Fibroblast of the aortic adventitia (primary cell): ENCODE measurements around the gene PRKAG3. TPM values are rescaled to one million over a fixed set of nuclear protein-coding genes. Genes with fewer than 3 reads are reported as not detected.

Experiments
- DNase-seq: peaks from one replicate; pipeline ENCODE4 v3.0.0-alpha.2; 2010; ENCODE audit warnings: low read depth
- H3K4me3 ChIP-seq: 2 replicates; pipeline ENCODE4 v1.5.1; 2011; ENCODE audit warnings: low read depth, mild to moderate bottlenecking, control low read depth, low read length, moderate library complexity
- total RNA-seq: library from RNA; depleted of rRNA; stranded (reverse); fragments of >200 nt; gene quantifications from 2 replicates; pipeline ENCODE4 v1.2.3, GENCODE V29; 2012; ENCODE audit warnings: low replicate concordance
- TF ChIP-seq, protein P1 (sequence below): IDR thresholded peaks from 2 replicates; pipeline ENCODE4 v1.5.1; 2011; ENCODE audit warnings: mild to moderate bottlenecking, low read length, control low read depth, inconsistent platforms; ENCODE audit not compliant: insufficient read depth

PRKAG3 gene
- total RNA-seq, 1 donor = 0.18 TPM

DNA sequence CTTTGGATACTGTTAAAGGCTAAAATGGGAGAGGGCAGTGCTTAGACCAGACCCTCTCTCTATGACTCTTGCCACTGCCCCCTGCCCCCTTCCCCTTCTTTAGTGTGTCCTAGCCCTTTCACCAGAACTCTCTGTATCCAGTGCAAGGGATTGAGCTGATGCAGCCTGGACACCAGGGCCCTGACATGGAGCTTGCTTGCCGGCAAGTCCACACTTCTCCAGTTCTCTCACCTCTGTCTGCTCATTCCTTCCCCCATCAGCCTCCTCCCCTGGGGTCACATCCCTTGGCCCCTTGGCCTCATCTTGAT is 26.5 kb upstream of the PRKAG3 start:
- TF ChIP-seq, protein P1, sequence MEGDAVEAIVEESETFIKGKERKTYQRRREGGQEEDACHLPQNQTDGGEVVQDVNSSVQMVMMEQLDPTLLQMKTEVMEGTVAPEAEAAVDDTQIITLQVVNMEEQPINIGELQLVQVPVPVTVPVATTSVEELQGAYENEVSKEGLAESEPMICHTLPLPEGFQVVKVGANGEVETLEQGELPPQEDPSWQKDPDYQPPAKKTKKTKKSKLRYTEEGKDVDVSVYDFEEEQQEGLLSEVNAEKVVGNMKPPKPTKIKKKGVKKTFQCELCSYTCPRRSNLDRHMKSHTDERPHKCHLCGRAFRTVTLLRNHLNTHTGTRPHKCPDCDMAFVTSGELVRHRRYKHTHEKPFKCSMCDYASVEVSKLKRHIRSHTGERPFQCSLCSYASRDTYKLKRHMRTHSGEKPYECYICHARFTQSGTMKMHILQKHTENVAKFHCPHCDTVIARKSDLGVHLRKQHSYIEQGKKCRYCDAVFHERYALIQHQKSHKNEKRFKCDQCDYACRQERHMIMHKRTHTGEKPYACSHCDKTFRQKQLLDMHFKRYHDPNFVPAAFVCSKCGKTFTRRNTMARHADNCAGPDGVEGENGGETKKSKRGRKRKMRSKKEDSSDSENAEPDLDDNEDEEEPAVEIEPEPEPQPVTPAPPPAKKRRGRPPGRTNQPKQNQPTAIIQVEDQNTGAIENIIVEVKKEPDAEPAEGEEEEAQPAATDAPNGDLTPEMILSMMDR = no peak
- DNase-seq = no peak

DNA sequence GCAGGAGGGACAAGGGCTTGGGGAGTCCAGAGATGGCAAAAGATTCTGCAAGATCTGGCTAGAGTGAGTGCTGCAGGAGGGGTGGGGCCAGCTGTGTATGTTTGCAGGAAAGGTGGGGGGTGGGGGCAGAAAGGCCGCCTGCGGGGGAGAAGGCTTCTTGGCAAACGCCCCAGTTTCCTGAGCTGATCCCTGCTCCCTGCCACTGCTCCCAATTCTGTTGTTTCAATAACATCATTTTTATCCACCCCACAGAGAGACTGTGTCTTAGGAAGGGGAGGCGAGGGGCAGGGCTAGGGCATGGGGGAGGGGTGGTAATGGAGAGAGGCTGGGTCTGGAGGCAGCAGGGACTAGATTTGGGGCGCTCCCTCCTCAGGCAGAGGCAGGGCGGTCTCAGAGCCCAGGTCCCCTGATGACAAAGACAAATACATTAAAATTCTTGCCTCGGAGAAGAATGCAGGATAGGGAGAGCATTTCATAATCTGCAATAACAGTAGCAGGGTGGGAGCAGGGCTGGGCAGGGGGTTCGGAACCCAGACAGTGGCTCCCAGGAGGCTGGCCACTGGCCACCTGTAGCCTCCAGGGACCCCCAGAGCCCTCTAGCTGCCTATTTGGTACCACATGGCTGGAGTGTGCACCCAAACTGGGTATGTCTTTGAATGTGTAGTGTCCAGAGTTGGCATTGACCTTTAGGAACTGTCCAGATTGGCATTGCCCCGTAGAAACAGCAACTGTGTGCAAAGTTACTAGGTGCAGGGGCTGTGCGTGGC is 26.0 kb upstream of the PRKAG3 start:
- H3K4me3 ChIP-seq = no peak overlapping the region
- no peak for DNase-seq
- TF ChIP-seq, protein P1 = no peak

More for the DNA sequence above, 26.5 kb upstream of the PRKAG3 start:
- H3K4me3 ChIP-seq = no peak overlapping the region

DNA sequence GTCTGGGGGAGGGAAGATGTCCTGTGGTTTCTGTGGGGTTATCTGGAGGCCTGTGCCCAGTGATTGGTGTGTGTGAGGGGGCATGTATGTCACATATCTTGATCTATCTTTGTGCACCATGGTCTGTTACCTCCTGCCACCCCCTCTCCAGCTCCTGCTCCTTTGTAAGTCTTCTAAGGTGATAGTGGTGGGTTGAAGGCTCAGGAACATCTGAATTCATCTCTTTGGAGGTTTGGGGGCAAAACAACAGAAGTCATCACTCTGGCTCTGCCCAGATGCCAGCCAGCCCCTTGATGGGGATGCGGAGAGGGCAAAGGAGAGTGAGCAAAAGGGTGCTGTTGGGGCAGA is 25.3 kb upstream of the PRKAG3 start:
- TF ChIP-seq, protein P1 = no peak
- H3K4me3 ChIP-seq = no peak overlapping the region
- no peak for DNase-seq

DNA sequence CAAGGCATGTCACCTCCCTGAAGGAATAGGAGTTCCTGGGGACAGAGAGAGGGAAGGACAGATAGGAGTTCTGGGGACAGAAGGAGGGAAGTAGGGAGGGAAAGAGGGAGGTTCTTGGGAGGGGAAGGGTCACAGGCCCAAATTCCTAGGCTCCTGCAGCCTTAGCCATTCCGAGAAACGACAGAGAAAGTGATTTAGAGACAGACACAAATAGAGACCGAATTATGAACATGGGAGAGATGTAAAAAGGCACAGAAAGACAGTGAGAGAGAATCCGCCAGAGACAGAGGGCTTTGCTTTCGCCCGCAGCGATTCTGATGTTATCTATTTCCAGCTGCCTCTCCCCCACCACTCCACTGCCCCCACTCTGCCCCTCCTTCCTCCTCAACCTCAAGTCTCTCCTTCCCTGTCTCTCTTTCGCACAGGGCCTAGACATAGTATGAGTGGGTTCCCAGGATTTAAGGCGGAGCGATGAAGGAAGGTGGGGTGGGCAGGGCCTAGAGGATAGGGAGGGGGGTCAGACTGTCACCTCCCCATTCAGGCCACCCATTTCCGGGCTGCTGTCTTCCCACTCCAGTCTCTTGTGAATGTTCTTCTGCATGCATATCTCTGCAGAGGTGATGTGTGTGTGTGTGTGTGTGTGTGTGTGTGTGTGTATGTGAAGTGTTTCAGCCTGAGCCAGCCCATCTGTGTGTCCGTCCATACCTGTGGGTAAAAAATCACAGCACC is 24.7 kb upstream of the PRKAG3 start:
- DNase-seq = no peak
- TF ChIP-seq, protein P1 = no peak

DNA sequence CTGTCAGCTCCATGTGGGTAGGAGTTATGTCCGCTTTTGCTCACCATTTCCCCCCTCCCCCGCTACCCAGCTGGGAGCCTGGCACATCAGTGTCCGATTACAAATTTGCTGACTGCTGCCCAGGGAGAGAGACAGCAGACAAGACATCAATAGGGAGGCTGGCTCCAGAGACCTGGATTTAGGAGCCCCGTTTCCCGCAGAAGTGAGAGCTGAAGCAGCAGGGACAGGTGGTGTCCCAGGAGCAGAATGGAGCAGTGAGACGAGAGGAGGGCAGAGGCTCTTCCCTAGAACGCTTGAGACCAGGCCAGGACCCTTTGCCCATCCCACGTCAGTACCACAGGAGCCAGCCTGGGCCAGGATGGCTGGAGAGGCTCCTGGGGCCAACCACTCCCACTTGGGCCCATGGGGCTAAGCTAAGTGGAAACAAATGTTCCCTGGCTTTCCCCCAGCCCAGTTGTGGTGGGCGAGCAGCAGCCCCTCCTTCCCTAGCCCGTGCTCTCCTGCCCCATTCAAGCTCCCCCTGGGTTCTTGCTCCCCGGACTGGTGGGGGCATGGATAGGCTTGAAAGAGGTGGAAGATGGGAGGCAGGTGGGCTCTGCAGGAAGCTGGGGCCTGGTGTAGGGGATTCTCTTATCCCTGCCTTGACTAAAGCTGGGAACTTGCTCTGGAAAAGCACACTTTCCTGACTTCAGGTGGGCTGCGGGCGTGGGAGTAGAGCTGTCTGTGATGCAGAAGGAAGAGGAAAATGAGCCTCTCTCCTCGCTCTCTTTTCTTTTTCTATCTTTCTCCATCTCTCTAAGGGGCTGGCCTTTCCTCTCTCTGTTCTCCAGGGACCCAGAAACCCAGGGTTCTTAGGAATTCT is 23.9 kb upstream of the PRKAG3 start:
- no peak overlapping the region for H3K4me3 ChIP-seq
- DNase-seq = no peak
- TF ChIP-seq, protein P1 = no peak

More for the DNA sequence above, 24.7 kb upstream of the PRKAG3 start:
- H3K4me3 ChIP-seq = no peak overlapping the region

DNA sequence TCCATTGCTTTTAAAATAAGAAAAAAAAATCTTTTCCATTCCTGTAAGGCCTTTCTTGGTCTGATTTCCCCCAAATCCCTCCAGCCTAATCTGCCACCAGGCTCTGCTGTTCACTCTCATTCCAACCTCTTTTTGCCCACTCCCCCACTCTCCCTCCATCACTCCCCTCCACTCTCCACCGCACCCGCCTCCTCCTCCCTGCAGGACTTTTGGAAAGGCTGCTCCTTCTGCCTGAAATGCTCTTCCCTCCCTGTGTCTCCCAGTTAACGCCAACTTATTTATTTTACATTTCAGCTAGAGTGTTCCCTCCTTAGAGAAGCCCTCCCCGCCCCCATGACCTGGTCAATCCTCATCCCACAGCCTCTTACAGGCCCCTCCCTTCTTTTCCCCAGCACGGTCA is 23.3 kb upstream of the PRKAG3 start:
- H3K4me3 ChIP-seq = no peak overlapping the region
- TF ChIP-seq, protein P1 = no peak
- DNase-seq = no peak
